Measurements from ENCODE around the gene KLK14.

DNA sequence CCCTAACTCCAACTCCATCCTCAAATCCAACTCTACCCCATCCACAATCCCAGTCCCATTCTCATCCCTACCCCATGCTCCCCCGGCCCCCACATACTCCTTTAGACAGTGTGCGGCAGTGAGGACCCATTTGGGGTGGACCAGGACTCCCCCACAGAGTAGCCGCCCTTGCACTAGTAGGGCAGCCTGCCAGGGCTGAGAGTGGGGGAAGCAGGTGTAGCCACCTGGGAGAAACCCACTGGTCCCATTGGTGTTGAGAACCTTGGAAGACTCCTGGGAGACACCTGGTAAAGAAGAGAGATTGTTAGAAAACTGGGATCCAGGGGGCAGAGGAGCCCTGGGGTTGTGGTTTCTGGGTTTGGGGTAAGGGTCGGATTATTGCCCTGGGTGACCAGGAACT lies 22.4 kb downstream of the KLK14 start:
- TF ChIP-seq, protein P1, sequence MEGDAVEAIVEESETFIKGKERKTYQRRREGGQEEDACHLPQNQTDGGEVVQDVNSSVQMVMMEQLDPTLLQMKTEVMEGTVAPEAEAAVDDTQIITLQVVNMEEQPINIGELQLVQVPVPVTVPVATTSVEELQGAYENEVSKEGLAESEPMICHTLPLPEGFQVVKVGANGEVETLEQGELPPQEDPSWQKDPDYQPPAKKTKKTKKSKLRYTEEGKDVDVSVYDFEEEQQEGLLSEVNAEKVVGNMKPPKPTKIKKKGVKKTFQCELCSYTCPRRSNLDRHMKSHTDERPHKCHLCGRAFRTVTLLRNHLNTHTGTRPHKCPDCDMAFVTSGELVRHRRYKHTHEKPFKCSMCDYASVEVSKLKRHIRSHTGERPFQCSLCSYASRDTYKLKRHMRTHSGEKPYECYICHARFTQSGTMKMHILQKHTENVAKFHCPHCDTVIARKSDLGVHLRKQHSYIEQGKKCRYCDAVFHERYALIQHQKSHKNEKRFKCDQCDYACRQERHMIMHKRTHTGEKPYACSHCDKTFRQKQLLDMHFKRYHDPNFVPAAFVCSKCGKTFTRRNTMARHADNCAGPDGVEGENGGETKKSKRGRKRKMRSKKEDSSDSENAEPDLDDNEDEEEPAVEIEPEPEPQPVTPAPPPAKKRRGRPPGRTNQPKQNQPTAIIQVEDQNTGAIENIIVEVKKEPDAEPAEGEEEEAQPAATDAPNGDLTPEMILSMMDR (IDR thresholded peaks at IDR 0.05; ENCODE audit: insufficient read depth, low read depth, low read length) = no peak
- TF ChIP-seq EZH2 (IDR thresholded peaks at IDR 0.05; ENCODE audit: insufficient read depth, low read length) = no peak

Measured in astrocyte (in vitro differentiated cells and primary cell).